Lower lobe of right lung (tissue), 2 donors: ENCODE results near the gene EPB41L3. TPM values are rescaled to one million over a fixed set of nuclear protein-coding genes. Genes with fewer than 3 reads are reported as not detected.

Source experiments
- ATAC-seq, 2 donors: fragments of 200-7000 bp; cut with Tn5 transposase; one replicate each; pipeline ENCODE4 v1.9.1; 2020 to 2022; ENCODE audit warnings: mild to moderate bottlenecking in 2 of 2, moderate library complexity in 2 of 2
- DNase-seq: peaks from one replicate; pipeline ENCODE4 v3.0.0-alpha.2; 2020
- H3K27ac ChIP-seq: fragments of 200-600 bp; one replicate; pipeline ENCODE4 v1.8.0; 2022
- H3K27me3 ChIP-seq: fragments of 200-600 bp; one replicate; pipeline ENCODE4 v1.8.0; 2022; ENCODE audit warnings: low read depth
- H3K36me3 ChIP-seq: fragments of 200-600 bp; one replicate; pipeline ENCODE4 v1.8.0; 2022; ENCODE audit warnings: mild to moderate bottlenecking
- H3K4me1 ChIP-seq: fragments of 200-600 bp; one replicate; pipeline ENCODE4 v1.8.0; 2022
- H3K4me3 ChIP-seq: fragments of 200-600 bp; one replicate; pipeline ENCODE4 v1.8.0; 2022; ENCODE audit warnings: mild to moderate bottlenecking
- H3K9me3 ChIP-seq: fragments of 200-600 bp; one replicate; pipeline ENCODE4 v1.8.0; 2022
- CTCF ChIP-seq: fragments of 200-600 bp; IDR thresholded peaks from one replicate; pipeline ENCODE4 v1.8.0; 2022; ENCODE audit warnings: antibody characterized with exemption, mild to moderate bottlenecking
- intact Hi-C: fragments of 100-400 bp; cut with DNase I; formaldehyde crosslinking; loops from one replicate; pipeline ENCODE4 v1.11.0; 2022
- total RNA-seq: library from RNA; stranded (reverse); fragmentation: NEBNext Ultra II Directional; extraction: Animal tissue kit (Norgen Biotek cat#: 25700); gene quantifications from one replicate; pipeline ENCODE4 v1.2.1, GENCODE V29; 2021
- donor health status: DM: no; HTN: yes; CAD: no; lungs with severe emphysema.

The EPB41L3 gene
- total RNA-seq, 1 donor from 2014 or later = 72.5 TPM

GRCh38 chr18:5506174-5506573 lies 37.6 kb downstream of the EPB41L3 start:
- ATAC-seq = no peak
- H3K27ac ChIP-seq = no peak overlapping the region
- peaks cover 3% of the 10 kb centered on the region for H3K4me1 ChIP-seq
- H3K4me3 ChIP-seq = no peak overlapping the region
- intact Hi-C loops = no loop called here
- no peaks in the 10 kb centered on the region for H3K9me3 ChIP-seq
- no peaks in the 10 kb centered on the region for H3K36me3 ChIP-seq
- DNase-seq = no peak
- no peak for TF ChIP-seq CTCF
- no peaks in the 10 kb centered on the region for H3K27me3 ChIP-seq

- ATAC-seq (no peak), DNase-seq (no peak)
- intact Hi-C loops = no loop called here
- no peaks in the 10 kb centered on the region for H3K4me1 ChIP-seq
- H3K27me3 ChIP-seq = no peaks in the 10 kb centered on the region
- no peaks in the 10 kb centered on the region for H3K9me3 ChIP-seq
- no peak for TF ChIP-seq CTCF
- no peak overlapping the region for H3K27ac ChIP-seq
- no peak overlapping the region for H3K4me3 ChIP-seq
- no peaks in the 10 kb centered on the region for H3K36me3 ChIP-seq
These were observed 40.1 kb downstream of the EPB41L3 start for GRCh38 chr18:5503740-5504139.

- Histone ChIP-seq H3K9me3 (no peaks in the 10 kb centered on the region), H3K27ac (no peak overlapping the region), H3K27me3 (no peaks in the 10 kb centered on the region), H3K4me1 (no peaks in the 10 kb centered on the region), H3K4me3 (no peak overlapping the region), H3K36me3 (no peaks in the 10 kb centered on the region)
- ATAC-seq (no peak), DNase-seq (no peak)
- intact Hi-C loops = no loop called here
- TF ChIP-seq CTCF = no peak
These were observed 43.4 kb downstream of the EPB41L3 start for GRCh38 chr18:5500158-5500939.

- Histone ChIP-seq H3K4me3 (no peak overlapping the region), H3K36me3 (no peaks in the 10 kb centered on the region), H3K27ac (no peak overlapping the region), H3K9me3 (no peaks in the 10 kb centered on the region), H3K27me3 (no peaks in the 10 kb centered on the region), H3K4me1 (no peaks in the 10 kb centered on the region)
- no peak for TF ChIP-seq CTCF
- DNase-seq (no peak), ATAC-seq (no peak)
- intact Hi-C loops = no loop called here
These were observed 45.3 kb downstream of the EPB41L3 start for GRCh38 chr18:5498452-5498851.

GRCh38 chr18:5496305-5496704 lies 47.5 kb downstream of the EPB41L3 start:
- H3K27ac ChIP-seq = no peak overlapping the region
- H3K9me3 ChIP-seq = no peaks in the 10 kb centered on the region
- intact Hi-C loops = no loop called here
- no peaks in the 10 kb centered on the region for H3K4me1 ChIP-seq
- H3K36me3 ChIP-seq = no peaks in the 10 kb centered on the region
- TF ChIP-seq CTCF = no peak
- ATAC-seq = no peak
- DNase-seq = no peak
- no peak overlapping the region for H3K4me3 ChIP-seq
- no peaks in the 10 kb centered on the region for H3K27me3 ChIP-seq
